Nephron progenitor cell (in vitro differentiated cells): Measurements from ENCODE around the gene POLE4.

Experiments
- DNase-seq: peaks from one replicate; pipeline ENCODE4 v3.0.0; 2021
- H3K27ac Mint-ChIP-seq: 2 replicates; pipeline ENCODE4 v1.8.0; 2021; ENCODE audit warnings: mild to moderate bottlenecking, moderate library complexity, mixed read lengths
- H3K27me3 Mint-ChIP-seq: 2 replicates; pipeline ENCODE4 v1.8.0; 2021; ENCODE audit warnings: mild to moderate bottlenecking, low read depth, mixed read lengths; ENCODE audit not compliant: poor library complexity
- H3K36me3 Mint-ChIP-seq: 2 replicates; pipeline ENCODE4 v1.8.0; 2021; ENCODE audit warnings: low read depth, mixed read lengths
- H3K4me1 Mint-ChIP-seq: 2 replicates; pipeline ENCODE4 v1.8.0; 2021; ENCODE audit warnings: mixed read lengths
- H3K4me3 Mint-ChIP-seq: 2 replicates; pipeline ENCODE4 v1.8.0; 2021; ENCODE audit warnings: mild to moderate bottlenecking, moderate library complexity, mixed read lengths
- H3K9me3 Mint-ChIP-seq: 2 replicates; pipeline ENCODE4 v1.8.0; 2021; ENCODE audit warnings: mild to moderate bottlenecking, moderate library complexity, mixed read lengths
- TF ChIP-seq, protein P1 (sequence below): fragments of 200-600 bp; sonication (generic); IDR thresholded peaks from 2 replicates; pipeline ENCODE4 v1.5.0; 2021; ENCODE audit warnings: antibody characterized with exemption

Gene POLE4

DNA sequence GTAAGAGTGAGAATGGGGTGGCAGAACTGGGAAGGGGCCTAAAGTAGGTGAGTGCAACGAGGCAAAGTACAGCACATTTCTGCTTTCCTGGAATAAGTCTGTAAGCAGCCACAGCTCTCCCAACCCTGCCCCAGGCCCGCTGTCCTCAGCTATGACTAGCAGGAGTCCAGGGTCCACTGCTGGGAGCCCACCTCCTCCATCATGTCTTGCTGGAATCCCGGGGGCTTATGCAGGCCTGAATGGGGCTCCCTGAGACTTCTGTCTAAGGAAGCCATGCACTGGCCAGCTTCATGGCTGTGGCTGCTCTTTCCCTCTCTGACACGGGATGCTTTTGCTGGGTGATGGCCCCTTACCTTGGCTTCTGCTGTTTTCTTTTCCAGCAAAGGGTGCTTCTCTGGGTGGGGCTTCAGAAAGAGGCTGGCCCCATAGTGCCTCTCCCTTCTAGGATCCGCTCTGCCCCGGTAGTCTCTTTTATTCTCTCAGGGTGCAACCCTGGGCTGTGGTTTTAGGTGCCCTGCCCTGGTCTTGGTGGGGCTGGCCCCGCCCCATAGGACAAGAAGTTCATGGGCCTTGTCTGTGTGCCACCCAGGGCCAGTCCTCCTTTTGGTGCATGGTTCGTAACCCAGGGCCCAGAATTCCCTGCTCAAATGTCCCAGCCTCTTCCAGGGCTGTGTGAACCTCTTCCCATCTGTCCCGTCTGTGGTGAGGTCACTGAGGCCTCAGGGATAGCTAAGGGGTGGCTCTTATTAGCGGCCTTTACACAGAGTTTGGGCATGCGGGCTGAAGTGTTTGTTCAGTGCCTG, 33.8 kb upstream of the POLE4 start:
- peaks cover 5% of the 10 kb centered on the region for H3K36me3 Mint-ChIP-seq

DNA sequence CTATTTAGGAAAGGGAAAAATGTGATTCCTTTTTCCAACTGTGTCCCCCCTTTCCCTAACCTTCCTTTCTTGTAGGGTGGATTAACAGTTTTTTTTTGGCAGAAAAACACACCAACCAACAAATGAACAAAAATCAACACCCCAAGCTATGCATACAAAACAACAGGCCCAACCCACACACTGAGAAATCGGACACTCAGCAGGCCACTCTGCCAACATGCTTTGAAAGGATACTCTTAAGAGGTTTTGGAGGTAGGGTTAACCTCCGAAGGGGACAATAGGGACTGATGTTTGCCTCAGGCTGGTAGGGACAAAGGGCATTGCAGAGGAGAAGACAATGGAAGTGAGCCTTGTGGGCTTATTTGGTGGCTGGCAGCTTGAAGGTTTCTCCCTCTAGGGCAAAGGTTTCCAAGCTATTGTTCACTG, 33.1 kb upstream of the POLE4 start:
- H3K36me3 Mint-ChIP-seq, result peaks cover 5% of the 10 kb centered on the region
- no peak for DNase-seq
- no peak overlapping the region for H3K4me3 Mint-ChIP-seq
- no peaks in the 10 kb centered on the region for H3K9me3 Mint-ChIP-seq
- peaks cover 5% of the 10 kb centered on the region for H3K4me1 Mint-ChIP-seq
- peaks cover 22% of the 10 kb centered on the region for H3K27me3 Mint-ChIP-seq
- TF ChIP-seq, protein P1, sequence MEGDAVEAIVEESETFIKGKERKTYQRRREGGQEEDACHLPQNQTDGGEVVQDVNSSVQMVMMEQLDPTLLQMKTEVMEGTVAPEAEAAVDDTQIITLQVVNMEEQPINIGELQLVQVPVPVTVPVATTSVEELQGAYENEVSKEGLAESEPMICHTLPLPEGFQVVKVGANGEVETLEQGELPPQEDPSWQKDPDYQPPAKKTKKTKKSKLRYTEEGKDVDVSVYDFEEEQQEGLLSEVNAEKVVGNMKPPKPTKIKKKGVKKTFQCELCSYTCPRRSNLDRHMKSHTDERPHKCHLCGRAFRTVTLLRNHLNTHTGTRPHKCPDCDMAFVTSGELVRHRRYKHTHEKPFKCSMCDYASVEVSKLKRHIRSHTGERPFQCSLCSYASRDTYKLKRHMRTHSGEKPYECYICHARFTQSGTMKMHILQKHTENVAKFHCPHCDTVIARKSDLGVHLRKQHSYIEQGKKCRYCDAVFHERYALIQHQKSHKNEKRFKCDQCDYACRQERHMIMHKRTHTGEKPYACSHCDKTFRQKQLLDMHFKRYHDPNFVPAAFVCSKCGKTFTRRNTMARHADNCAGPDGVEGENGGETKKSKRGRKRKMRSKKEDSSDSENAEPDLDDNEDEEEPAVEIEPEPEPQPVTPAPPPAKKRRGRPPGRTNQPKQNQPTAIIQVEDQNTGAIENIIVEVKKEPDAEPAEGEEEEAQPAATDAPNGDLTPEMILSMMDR, result no peak
- H3K27ac Mint-ChIP-seq, result no peak overlapping the region

More for the DNA sequence above, 33.8 kb upstream of the POLE4 start:
- Mint-ChIP-seq H3K27me3 (peaks cover 27% of the 10 kb centered on the region), H3K9me3 (no peaks in the 10 kb centered on the region), H3K4me1 (peaks cover 5% of the 10 kb centered on the region), H3K4me3 (no peak overlapping the region), H3K27ac (no peak overlapping the region)
- DNase-seq, result no peak
- TF ChIP-seq, protein P1, result no peak

DNA sequence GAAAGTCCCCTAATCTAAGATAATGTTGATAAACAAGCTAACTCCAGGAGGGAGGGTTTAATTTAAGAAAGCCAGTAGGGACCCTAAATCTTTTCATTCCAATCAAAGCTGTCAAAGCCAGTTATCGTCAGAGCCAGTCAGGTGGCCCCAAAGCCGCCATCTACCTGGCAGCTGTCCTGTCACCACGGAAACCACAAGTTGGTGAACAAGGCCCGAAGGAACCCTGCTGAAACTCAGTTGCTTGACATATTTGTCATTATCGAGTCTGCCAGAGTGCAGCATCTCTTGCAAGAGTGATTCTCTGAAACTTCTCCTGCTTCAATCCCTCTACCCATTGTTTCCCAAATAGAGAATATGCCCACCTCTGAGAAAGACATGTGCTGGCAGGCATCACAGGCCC, 30.8 kb upstream of the POLE4 start:
- H3K4me1 Mint-ChIP-seq, result peaks cover 5% of the 10 kb centered on the region
- no peak overlapping the region for H3K4me3 Mint-ChIP-seq
- no peaks in the 10 kb centered on the region for H3K9me3 Mint-ChIP-seq
- H3K27ac Mint-ChIP-seq, result no peak overlapping the region
- DNase-seq, result no peak
- TF ChIP-seq, protein P1, result no peak
- peaks cover 5% of the 10 kb centered on the region for H3K36me3 Mint-ChIP-seq
- peaks cover 5% of the 10 kb centered on the region for H3K27me3 Mint-ChIP-seq

DNA sequence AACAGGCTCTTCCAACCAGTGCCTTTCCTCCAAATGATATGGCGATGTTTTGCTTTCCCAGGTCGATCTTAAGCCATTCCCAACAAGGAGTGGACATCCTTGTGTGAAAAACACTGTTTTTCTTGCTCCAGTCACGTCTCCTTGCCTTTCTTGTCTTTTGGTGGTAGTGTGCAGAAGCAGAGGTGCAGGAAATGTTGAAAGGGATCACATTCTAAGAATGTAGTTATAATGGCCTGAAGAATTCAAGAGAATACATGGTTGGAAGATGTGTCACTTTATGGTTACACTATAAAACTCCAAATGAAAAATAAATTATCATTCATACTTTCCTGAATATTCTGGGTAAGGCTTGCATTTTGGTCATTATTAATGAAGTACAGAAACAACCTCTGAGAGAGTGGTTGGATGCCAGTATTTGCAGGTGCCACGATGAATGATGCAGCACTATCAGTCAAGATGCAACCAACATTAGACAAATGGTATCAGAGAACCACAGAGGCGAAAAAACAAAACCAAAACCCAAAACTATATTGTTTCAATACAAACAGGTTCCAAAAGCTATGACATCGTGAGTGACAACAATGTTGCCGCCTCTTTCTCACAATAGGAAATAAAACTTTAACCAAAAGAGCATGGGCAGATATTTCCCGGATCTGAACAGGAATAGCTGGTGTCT, 27.5 kb upstream of the POLE4 start:
- Mint-ChIP-seq H3K27me3 (peaks cover 8% of the 10 kb centered on the region), H3K9me3 (no peaks in the 10 kb centered on the region), H3K27ac (no peak overlapping the region), H3K36me3 (peaks cover 5% of the 10 kb centered on the region), H3K4me1 (no peaks in the 10 kb centered on the region), H3K4me3 (no peak overlapping the region)
- TF ChIP-seq, protein P1, result no peak
- DNase-seq, result no peak

DNA sequence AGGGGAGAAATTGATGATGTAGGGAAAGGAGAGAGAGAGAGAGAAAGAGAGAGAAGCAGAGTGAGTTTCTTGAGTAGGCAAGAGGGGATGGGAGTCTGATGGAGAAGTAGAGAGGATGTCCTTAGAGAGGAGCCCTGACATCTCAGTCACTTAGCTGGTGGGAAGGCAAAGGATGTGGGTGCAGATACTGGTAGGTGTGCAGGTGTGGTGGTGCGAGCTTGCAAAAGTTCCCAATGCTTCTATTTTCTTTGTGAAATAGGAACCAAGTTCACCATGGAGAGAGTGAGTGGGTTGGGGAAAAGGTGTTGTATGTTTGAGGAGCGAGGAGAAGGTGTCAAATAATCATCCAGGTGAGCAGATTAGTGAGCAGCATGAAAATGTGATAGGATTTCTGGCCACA, 26.5 kb upstream of the POLE4 start:
- H3K27ac Mint-ChIP-seq, result peak overlapping the region; percentile 3
- no peak for DNase-seq
- H3K27me3 Mint-ChIP-seq, result peaks cover 11% of the 10 kb centered on the region
- TF ChIP-seq, protein P1, result no peak
- H3K36me3 Mint-ChIP-seq, result peaks cover 5% of the 10 kb centered on the region
- no peaks in the 10 kb centered on the region for H3K4me1 Mint-ChIP-seq
- no peaks in the 10 kb centered on the region for H3K9me3 Mint-ChIP-seq
- no peak overlapping the region for H3K4me3 Mint-ChIP-seq
